Measurements from ENCODE around the gene PDZRN3. TPM values are rescaled to one million over a fixed set of nuclear protein-coding genes. Genes with fewer than 3 reads are reported as not detected.

Gene PDZRN3
- total and polyA plus RNA-seq, 2 donors (not counting 3 experiments of a cell fraction or from before 2014, with no cell fraction given): not detected

GRCh38 chr3:73475717-73476116 lies 149.0 kb downstream of the PDZRN3 start:
- dilution Hi-C loops (cut with MboI; ENCODE audit: extremely low pct_ligation_motif_present, low sequenced_read_pairs): no loop called here
- no peak for DNase-seq (ENCODE audit: low read depth, low spot score)
- Histone ChIP-seq H3K9ac (replicated peaks; ENCODE audit: extremely low read depth, insufficient read depth, low read length) (no peak overlapping the region), H3K79me2 (ENCODE audit: control insufficient read depth, insufficient read depth, low read length) (no peaks in the 10 kb centered on the region), H3K4me1 (ENCODE audit: control insufficient read depth, extremely low read depth, insufficient read depth, low read length) (no peaks in the 10 kb centered on the region), H2AFZ (ENCODE audit: low read depth, low read length) (no peak overlapping the region), H3K4me3 (replicated peaks in 1 of 3; ENCODE audit: insufficient read depth in 1 of 3, low read depth in 1 of 3, low read length in 3 of 3) (no peak overlapping the region), H3K27ac (ENCODE audit: insufficient read depth, low read depth, low read length) (no peak overlapping the region), H3K36me3 (ENCODE audit: control insufficient read depth in 2 of 2, extremely low read depth in 1 of 2, insufficient read depth in 2 of 2, low read length in 2 of 2) (no peaks in the 10 kb centered on the region), H4K20me1 (replicated peaks; ENCODE audit: control insufficient read depth, extremely low read depth, insufficient read depth, low read length) (no peaks in the 10 kb centered on the region), H3K9me1 (replicated peaks; ENCODE audit: control insufficient read depth, extremely low read depth, insufficient read depth, low read length) (no peaks in the 10 kb centered on the region), H3K4me2 (ENCODE audit: insufficient read depth, low read length) (no peak overlapping the region), H3K27me3 (ENCODE audit: control insufficient read depth in 2 of 2, insufficient read depth in 2 of 2, low read length in 2 of 2) (no peaks in the 10 kb centered on the region), H3K9me3 (replicated peaks; ENCODE audit: control insufficient read depth, insufficient read depth, low read length) (no peaks in the 10 kb centered on the region)
- CTCF ChIA-PET: no interaction called here
- BruUV-seq (replicated peaks): no TSS peak
- intact Hi-C loops (cut with micrococcal nuclease): no loop called here
- FAIRE-seq: no peak
- POLR2A ChIA-PET: no interaction called here
- TF ChIP-seq POLR2AphosphoS5 (IDR thresholded peaks at IDR 0.05; ENCODE audit: insufficient read depth, low read depth, low read length) (no peak), GATA2 (IDR thresholded peaks at IDR 0.05; ENCODE audit: insufficient read depth, insufficient read length, low read depth, low read length) (no peak), MAX (IDR thresholded peaks at IDR 0.05; ENCODE audit: insufficient read depth, insufficient read length) (no peak), EZH2 (IDR thresholded peaks at IDR 0.05; ENCODE audit: borderline replicate concordance, low read depth, low read length, severe bottlenecking) (no peak), JUN (IDR thresholded peaks at IDR 0.05; ENCODE audit: borderline replicate concordance, insufficient read depth, insufficient read length, low read depth) (no peak), POLR2A (IDR thresholded peaks at IDR 0.05; ENCODE audit: low read depth, low read length) (no peak), FOS (IDR thresholded peaks at IDR 0.05; ENCODE audit: borderline replicate concordance, insufficient read depth, low read length) (no peak), MYC (IDR thresholded peaks at IDR 0.05; ENCODE audit: low read depth, low read length) (no peak), CTCF (IDR thresholded peaks at IDR 0.05; ENCODE audit: extremely low read depth in 1 of 2, insufficient read depth in 1 of 2, low read depth in 1 of 2, low read length in 2 of 2) (no peak)
